ENCODE results near the gene KCTD10. TPM values are rescaled to one million over a fixed set of nuclear protein-coding genes. Genes with fewer than 3 reads are reported as not detected.

Gene KCTD10
- total RNA-seq, 1 experiment from 2014 or later: 45.9 TPM

DNA sequence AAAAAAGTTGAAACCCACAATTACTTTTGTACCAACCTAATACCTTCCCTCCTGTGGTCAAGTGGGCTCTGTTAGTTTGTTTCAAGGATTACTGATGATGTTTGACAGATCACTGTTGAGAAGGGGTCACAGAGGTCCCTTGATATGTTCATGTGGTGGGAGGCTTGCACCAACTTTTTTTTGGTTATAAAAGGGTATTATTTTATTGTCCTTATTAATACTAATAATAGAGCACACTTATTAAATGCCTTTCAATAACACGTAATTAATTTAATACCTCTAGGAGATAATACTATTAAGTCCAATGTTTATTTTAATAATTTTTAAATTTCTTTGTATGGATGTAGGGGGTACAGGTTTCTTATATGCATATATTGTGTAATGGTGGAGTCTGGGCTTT, 4.8 kb upstream of the KCTD10 start:
- no peaks in the 10 kb centered on the region for H3K9me3 ChIP-seq (ENCODE audit: insufficient read depth, low read depth)
- no TSS peak for BruUV-seq (replicated peaks)
- no peaks in the 10 kb centered on the region for H3K9me2 ChIP-seq (ENCODE audit: insufficient read depth)

DNA sequence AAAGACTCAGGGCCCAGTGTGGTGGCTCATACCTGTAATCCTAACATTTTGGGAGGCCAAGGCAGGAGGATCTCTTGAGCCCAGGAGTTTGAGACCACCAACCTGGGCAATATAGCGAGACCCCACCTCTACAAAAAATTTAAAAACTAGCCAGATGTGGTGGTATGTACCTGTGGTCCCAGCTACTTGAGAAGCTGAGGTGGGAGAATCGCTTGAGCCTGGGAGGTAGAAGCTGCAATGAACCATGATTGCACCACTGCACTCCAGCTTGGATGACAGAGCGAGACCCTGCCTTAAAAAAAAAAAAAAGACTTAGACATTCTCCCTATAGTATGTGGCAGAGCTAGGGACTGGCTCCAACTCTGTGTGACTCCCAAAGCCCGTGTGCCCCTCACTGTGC, 3.3 kb upstream of the KCTD10 start:
- Histone ChIP-seq H3K9me3 (ENCODE audit: insufficient read depth, low read depth) (no peaks in the 10 kb centered on the region), H3K4me1 (replicated peaks; ENCODE audit: insufficient read depth) (peaks cover 17% of the 10 kb centered on the region), H3K4me3 (no peak overlapping the region), H2AFZ (no peak overlapping the region), H3K79me2 (ENCODE audit: low read depth) (peaks cover 39% of the 10 kb centered on the region), H3K4me2 (no peak overlapping the region), H3K27ac (no peak overlapping the region), H3K27me3 (ENCODE audit: insufficient read depth, low read depth) (no peaks in the 10 kb centered on the region), H3K36me3 (ENCODE audit: low read depth) (peaks cover 6% of the 10 kb centered on the region; the same call in 1 of the 2 replicates), H3K9me2 (ENCODE audit: insufficient read depth) (no peaks in the 10 kb centered on the region), H4K20me1 (ENCODE audit: insufficient read depth) (no peaks in the 10 kb centered on the region; the same call in 1 of the 2 replicates), H3F3A (ENCODE audit: insufficient read depth, low read depth) (no peaks in the 10 kb centered on the region)
- BruUV-seq (replicated peaks): no TSS peak
- ChIA-PET POLR2A (ENCODE audit: unreplicated experiment) (no interaction called here), CTCF (no interaction called here)
- TF ChIP-seq, protein P1, sequence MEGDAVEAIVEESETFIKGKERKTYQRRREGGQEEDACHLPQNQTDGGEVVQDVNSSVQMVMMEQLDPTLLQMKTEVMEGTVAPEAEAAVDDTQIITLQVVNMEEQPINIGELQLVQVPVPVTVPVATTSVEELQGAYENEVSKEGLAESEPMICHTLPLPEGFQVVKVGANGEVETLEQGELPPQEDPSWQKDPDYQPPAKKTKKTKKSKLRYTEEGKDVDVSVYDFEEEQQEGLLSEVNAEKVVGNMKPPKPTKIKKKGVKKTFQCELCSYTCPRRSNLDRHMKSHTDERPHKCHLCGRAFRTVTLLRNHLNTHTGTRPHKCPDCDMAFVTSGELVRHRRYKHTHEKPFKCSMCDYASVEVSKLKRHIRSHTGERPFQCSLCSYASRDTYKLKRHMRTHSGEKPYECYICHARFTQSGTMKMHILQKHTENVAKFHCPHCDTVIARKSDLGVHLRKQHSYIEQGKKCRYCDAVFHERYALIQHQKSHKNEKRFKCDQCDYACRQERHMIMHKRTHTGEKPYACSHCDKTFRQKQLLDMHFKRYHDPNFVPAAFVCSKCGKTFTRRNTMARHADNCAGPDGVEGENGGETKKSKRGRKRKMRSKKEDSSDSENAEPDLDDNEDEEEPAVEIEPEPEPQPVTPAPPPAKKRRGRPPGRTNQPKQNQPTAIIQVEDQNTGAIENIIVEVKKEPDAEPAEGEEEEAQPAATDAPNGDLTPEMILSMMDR (conservative IDR thresholded peaks at IDR 0.05): no peak
- no peak for TF ChIP-seq EZH2 (IDR thresholded peaks at IDR 0.05; ENCODE audit: low read depth)
- intact Hi-C loops (cut with micrococcal nuclease; ENCODE audit: unreplicated experiment): no loop called here
- DNase-seq: no peak

More for the DNA sequence above, 4.8 kb upstream of the KCTD10 start:
- CTCF ChIA-PET: no interaction called here
- Histone ChIP-seq H3K27me3 (ENCODE audit: insufficient read depth, low read depth) (no peaks in the 10 kb centered on the region), H3K36me3 (ENCODE audit: low read depth) (peaks cover 11% of the 10 kb centered on the region; the same call in 1 of the 2 replicates), H3K27ac (no peak overlapping the region), H2AFZ (no peak overlapping the region), H3K79me2 (ENCODE audit: low read depth) (peaks cover 24% of the 10 kb centered on the region), H3K4me3 (no peak overlapping the region), H3K4me2 (no peak overlapping the region), H3F3A (ENCODE audit: insufficient read depth, low read depth) (no peaks in the 10 kb centered on the region), H3K4me1 (replicated peaks; ENCODE audit: insufficient read depth) (peaks cover 9% of the 10 kb centered on the region; the same call in 1 of the 2 replicates), H4K20me1 (ENCODE audit: insufficient read depth) (no peaks in the 10 kb centered on the region)
- no peak for TF ChIP-seq EZH2 (IDR thresholded peaks at IDR 0.05; ENCODE audit: low read depth)
- TF ChIP-seq, protein P1 (conservative IDR thresholded peaks at IDR 0.05): no peak
- DNase-seq: no peak
- intact Hi-C loops (cut with micrococcal nuclease; ENCODE audit: unreplicated experiment): no loop called here
- POLR2A ChIA-PET (ENCODE audit: unreplicated experiment): no interaction called here

DNA sequence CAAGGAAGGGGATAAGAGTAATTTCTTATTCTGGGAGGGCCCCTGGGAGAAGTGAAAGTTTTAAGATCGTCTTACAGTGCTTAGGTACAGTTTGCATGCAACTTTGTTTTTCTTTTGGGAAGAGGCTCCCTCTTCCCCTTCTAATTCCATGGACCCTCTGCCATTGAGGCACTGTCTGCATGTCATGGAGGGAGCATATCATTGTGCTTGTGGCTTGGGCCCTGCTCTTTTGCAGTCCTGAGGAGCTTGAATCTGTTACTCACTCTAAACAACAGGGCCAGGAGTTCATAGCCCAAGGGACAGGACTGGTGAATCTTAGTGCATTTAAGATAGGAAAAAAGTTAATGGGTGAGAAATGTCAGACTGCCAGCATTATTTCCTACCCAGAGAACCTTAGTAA, 2.7 kb upstream of the KCTD10 start:
- Histone ChIP-seq H3F3A (ENCODE audit: insufficient read depth, low read depth) (no peaks in the 10 kb centered on the region), H2AFZ (no peak overlapping the region), H3K79me2 (ENCODE audit: low read depth) (peaks cover 45% of the 10 kb centered on the region), H3K9me3 (ENCODE audit: insufficient read depth, low read depth) (no peaks in the 10 kb centered on the region), H3K27me3 (ENCODE audit: insufficient read depth, low read depth) (no peaks in the 10 kb centered on the region), H3K4me1 (replicated peaks; ENCODE audit: insufficient read depth) (peaks cover 17% of the 10 kb centered on the region), H3K4me3 (no peak overlapping the region), H3K36me3 (ENCODE audit: low read depth) (0 out of 2 replicates have a peak, but pooled peaks cover 6% of the 10 kb centered on the region), H4K20me1 (ENCODE audit: insufficient read depth) (no peaks in the 10 kb centered on the region; the same call in 1 of the 2 replicates), H3K27ac (no peak overlapping the region), H3K4me2 (no peak overlapping the region), H3K9me2 (ENCODE audit: insufficient read depth) (no peaks in the 10 kb centered on the region)
- ChIA-PET POLR2A (ENCODE audit: unreplicated experiment) (interaction anchor here (0.7 kb wide), 1 partner anchor 170 kb away, joined by 5 read pairs; no protein-coding TSS in a partner anchor), CTCF (no interaction called here)
- TF ChIP-seq, protein P1 (conservative IDR thresholded peaks at IDR 0.05): no peak
- TF ChIP-seq EZH2 (IDR thresholded peaks at IDR 0.05; ENCODE audit: low read depth): no peak
- no TSS peak for BruUV-seq (replicated peaks)
- no peak for DNase-seq
- intact Hi-C loops (cut with micrococcal nuclease; ENCODE audit: unreplicated experiment): no loop called here

All from PC-9 (cell line).